HepG2 (cell line): ENCODE measurements around the gene DOHH. TPM values are rescaled to one million over a fixed set of nuclear protein-coding genes. Genes with fewer than 3 reads are reported as not detected.
A peak's percentile ranks its signal among the peaks of the same experiment; 100 is the strongest.

ENCODE experiments used
- AKNA ChIP-seq: sonication (generic); formaldehyde crosslinking; IDR thresholded peaks from 2 replicates; pipeline ENCODE4 v1.4.0; 2020; ENCODE audit warnings: missing genetic modification reagents, borderline replicate concordance
- CAMTA2 ChIP-seq: sonication (generic); formaldehyde crosslinking; IDR thresholded peaks from 2 replicates; pipeline ENCODE4 v1.4.0; 2020; ENCODE audit warnings: mild to moderate bottlenecking, missing genetic modification reagents, borderline replicate concordance
- FOXK2 ChIP-seq: fragments of 450-650 bp; IDR thresholded peaks from 2 replicates; pipeline ENCODE4 v1.6.1; 2016
- FOXO4 ChIP-seq: sonication (generic); formaldehyde crosslinking; conservative IDR thresholded peaks from 2 replicates; pipeline ENCODE4 v1.8.1; 2023; ENCODE audit warnings: missing genetic modification reagents
- HNRNPUL1 ChIP-seq: fragments of 200-400 bp; formaldehyde crosslinking; IDR thresholded peaks from 2 replicates; pipeline ENCODE4 v1.6.1; 2017; ENCODE audit warnings: low read depth, mild to moderate bottlenecking, low read length, moderate library complexity
- JUNB ChIP-seq: sonication (generic); formaldehyde crosslinking; IDR thresholded peaks from 2 replicates; pipeline ENCODE4 v1.8.0; 2022; ENCODE audit warnings: missing genetic modification reagents, mild to moderate bottlenecking, borderline replicate concordance
- KDM3A ChIP-seq: IDR thresholded peaks from 2 replicates; pipeline ENCODE4 v1.6.1; 2018; ENCODE audit warnings: low read depth, missing compliant biosample characterization
- KDM4B ChIP-seq: sonication (generic); formaldehyde crosslinking; IDR thresholded peaks from 2 replicates; pipeline ENCODE4 v1.4.0; 2020; ENCODE audit warnings: missing genetic modification reagents
- KLF9 ChIP-seq: IDR thresholded peaks from 2 replicates; pipeline ENCODE4 v1.6.1; 2016; ENCODE audit warnings: low read depth
- MBD4 ChIP-seq: IDR thresholded peaks from 2 replicates; pipeline ENCODE4 v1.6.1; 2012; ENCODE audit warnings: low read length, inconsistent platforms, borderline replicate concordance
- MNT ChIP-seq: fragments of 450-650 bp; IDR thresholded peaks from 2 replicates; pipeline ENCODE4 v1.6.1; 2016
- POLR2A ChIP-seq, 2 experiments: IDR thresholded peaks; 2 replicates each; pipeline ENCODE4 v1.6.1; 2011; ENCODE audit warnings: low read depth in 2 of 2, low read length in 2 of 2, mild to moderate bottlenecking in 1 of 2, moderate library complexity in 1 of 2; ENCODE audit not compliant: insufficient read depth in 1 of 2
- TEF ChIP-seq: sonication (generic); formaldehyde crosslinking; IDR thresholded peaks from 2 replicates; pipeline ENCODE4 v1.5.0; 2020; ENCODE audit warnings: missing genetic modification reagents
- XBP1 ChIP-seq: sonication (generic); formaldehyde crosslinking; IDR thresholded peaks from 2 replicates; pipeline ENCODE4 v1.5.0; 2020; ENCODE audit warnings: missing genetic modification reagents
- ZBTB7B ChIP-seq: sonication (generic); formaldehyde crosslinking; IDR thresholded peaks from 2 replicates; pipeline ENCODE4 v1.4.0; 2020; ENCODE audit warnings: missing genetic modification reagents
- ZFP36L1 ChIP-seq: sonication (generic); formaldehyde crosslinking; IDR thresholded peaks from 2 replicates; pipeline ENCODE4 v1.8.0; 2022; ENCODE audit warnings: mild to moderate bottlenecking, missing genetic modification reagents, moderate library complexity
- ZMAT5 ChIP-seq: sonication (generic); formaldehyde crosslinking; IDR thresholded peaks from 2 replicates; pipeline ENCODE4 v1.5.0; 2020; ENCODE audit warnings: mild to moderate bottlenecking, low read depth, missing genetic modification reagents, borderline replicate concordance
- ZNF101 ChIP-seq: sonication (generic); formaldehyde crosslinking; IDR thresholded peaks from 2 replicates; pipeline ENCODE4 v1.4.0; 2020; ENCODE audit warnings: mild to moderate bottlenecking, low read depth, missing genetic modification reagents, borderline replicate concordance
- ZNF567 ChIP-seq: sonication (generic); formaldehyde crosslinking; IDR thresholded peaks from 2 replicates; pipeline ENCODE4 v1.8.1; 2023; ENCODE audit warnings: mild to moderate bottlenecking, missing genetic modification reagents, borderline replicate concordance
- ZNF775 ChIP-seq: sonication (generic); formaldehyde crosslinking; IDR thresholded peaks from 2 replicates; pipeline ENCODE4 v1.4.0; 2020; ENCODE audit warnings: missing genetic modification reagents, mild to moderate bottlenecking, moderate library complexity, borderline replicate concordance
- ZNF891 ChIP-seq: sonication (generic); formaldehyde crosslinking; IDR thresholded peaks from 2 replicates; pipeline ENCODE4 v1.5.0; 2020; ENCODE audit warnings: mild to moderate bottlenecking, missing genetic modification reagents
- polyA plus RNA-seq, 8 experiments: library from polyadenylated mRNA; depleted of rRNA in 3 of 8; stranded (reverse) in 7 of 8; unstranded in 1 of 8; fragments of >200 nt; fragmentation: Illumina TruSeq in 4 of 8; extraction: Trizol in 4 of 8; gene quantifications; 2 replicates each; pipeline versions ENCODE4 v1.2.1 to v1.2.3, GENCODE V29; 2011 to 2016; ENCODE audit warnings: low read depth in 4 of 8, missing spikeins in 1 of 8, mixed read lengths in 1 of 8; ENCODE audit not compliant: insufficient read depth in 1 of 8
- total RNA-seq, 5 experiments: library from RNA; depleted of rRNA; stranded (reverse); fragments of >200 nt; fragmentation: Illumina TruSeq; extraction: Trizol; gene quantifications; 2 replicates each; pipeline ENCODE4 v1.2.3, GENCODE V29; 2016; ENCODE audit warnings: low read depth in 1 of 5

DOHH gene
- total and polyA plus RNA-seq, 2 of the 13 experiments (the other 11 are each of a cell fraction or from before 2014, with no cell fraction given) = 3.5 to 13.7 TPM

- TF ChIP-seq AKNA (CRISPR knock-in tag) (no peak), JUNB (CRISPR knock-in tag) (peak; percentile 63; the same call in 1 of the 2 replicates), ZNF567 (CRISPR knock-in tag) (no peak), FOXO4 (CRISPR knock-in tag) (peak; percentile 95; the same call in 1 of the 2 replicates), ZNF891 (peak; percentile 77; the same call in 1 of the 2 replicates), TEF (CRISPR knock-in tag) (no peak; the same call in 1 of the 2 replicates), KDM4B (CRISPR knock-in tag) (no peak), CAMTA2 (no peak), ZMAT5 (CRISPR knock-in tag) (no peak), MBD4 (no peak), ZNF101 (CRISPR knock-in tag) (no peak), HNRNPUL1 (no peak), MNT (no peak), POLR2A (IDR thresholded peaks at IDR 0.05; ENCODE audit: insufficient read depth in 1 of 2, low read depth in 2 of 2, low read length in 2 of 2) (no peak), KDM3A (CRISPR knock-in tag) (peak; percentile 55; the same call in 1 of the 2 replicates), KLF9 (CRISPR knock-in tag) (no peak), FOXK2 (no peak), XBP1 (CRISPR knock-in tag) (no peak), ZNF775 (CRISPR knock-in tag) (0 out of 2 replicates have a peak, but pooled peaks have one; percentile 60), ZBTB7B (CRISPR knock-in tag) (0 out of 2 replicates have a peak, but pooled peaks have one; percentile 50), ZFP36L1 (CRISPR knock-in tag) (peak; percentile 81)
Observed at GRCh38 chr19:3481241-3482090, 19.0 kb downstream of the DOHH start (continued).
